HepG2 (cell line): ENCODE measurements around the gene CYP11A1. TPM values are rescaled to one million over a fixed set of nuclear protein-coding genes. Genes with fewer than 3 reads are reported as not detected.

Experiments used
- AHDC1 ChIP-seq: sonication (generic); formaldehyde crosslinking; IDR thresholded peaks from 2 replicates; pipeline ENCODE4 v1.5.1; 2020; ENCODE audit warnings: mild to moderate bottlenecking, missing genetic modification reagents, borderline replicate concordance
- DNMT1 ChIP-seq: sonication (generic); formaldehyde crosslinking; IDR thresholded peaks from 2 replicates; pipeline ENCODE4 v1.5.1; 2020; ENCODE audit warnings: mild to moderate bottlenecking, missing genetic modification reagents
- HMGXB3 ChIP-seq: sonication (generic); formaldehyde crosslinking; IDR thresholded peaks from 2 replicates; pipeline ENCODE4 v1.4.0; 2020; ENCODE audit warnings: missing genetic modification reagents, borderline replicate concordance
- HNRNPL ChIP-seq: fragments of 200-400 bp; formaldehyde crosslinking; IDR thresholded peaks from 2 replicates; pipeline ENCODE4 v1.6.1; 2017; ENCODE audit warnings: mild to moderate bottlenecking, low read depth, low read length
- MTA1 ChIP-seq: sonication (generic); formaldehyde crosslinking; IDR thresholded peaks from 2 replicates; pipeline ENCODE4 v1.4.0; 2020; ENCODE audit warnings: missing genetic modification reagents, mild to moderate bottlenecking, borderline replicate concordance
- NFE2 ChIP-seq: sonication (generic); formaldehyde crosslinking; IDR thresholded peaks from 2 replicates; pipeline ENCODE4 v1.4.0; 2020; ENCODE audit warnings: missing genetic modification reagents
- SATB2 ChIP-seq: sonication (generic); formaldehyde crosslinking; IDR thresholded peaks from 2 replicates; pipeline ENCODE4 v1.5.0; 2020; ENCODE audit warnings: missing genetic modification reagents
- SCMH1 ChIP-seq: sonication (generic); formaldehyde crosslinking; IDR thresholded peaks from 2 replicates; pipeline ENCODE4 v1.9.0; 2021; ENCODE audit warnings: missing genetic modification reagents, mild to moderate bottlenecking, borderline replicate concordance
- TCF7 ChIP-seq: sonication (generic); IDR thresholded peaks from 2 replicates; pipeline ENCODE4 v1.6.1; 2016; ENCODE audit warnings: antibody characterized with exemption, low read depth
- ZBTB20 ChIP-seq: sonication (generic); formaldehyde crosslinking; IDR thresholded peaks from 2 replicates; pipeline ENCODE4 v1.8.1; 2023; ENCODE audit warnings: missing genetic modification reagents, low read depth, mild to moderate bottlenecking, borderline replicate concordance
- ZBTB7A ChIP-seq: sonication (generic); formaldehyde crosslinking; IDR thresholded peaks from 2 replicates; pipeline ENCODE4 v1.8.0; 2022; ENCODE audit warnings: mild to moderate bottlenecking, missing genetic modification reagents
- ZC3H13 ChIP-seq: sonication (generic); formaldehyde crosslinking; IDR thresholded peaks from 2 replicates; pipeline ENCODE4 v1.8.1; 2023; ENCODE audit warnings: mild to moderate bottlenecking, missing genetic modification reagents, moderate library complexity
- ZKSCAN8 ChIP-seq: IDR thresholded peaks from 2 replicates; pipeline ENCODE4 v1.6.1; 2016; ENCODE audit warnings: borderline replicate concordance, missing genetic modification reagents, missing compliant biosample characterization
- ZNF260 ChIP-seq: sonication (generic); formaldehyde crosslinking; IDR thresholded peaks from 2 replicates; pipeline ENCODE4 v1.4.0; 2020; ENCODE audit warnings: missing genetic modification reagents, low read depth, mild to moderate bottlenecking, borderline replicate concordance
- ZNF33B ChIP-seq: sonication (generic); formaldehyde crosslinking; IDR thresholded peaks from 2 replicates; pipeline ENCODE4 v1.5.1; 2020; ENCODE audit warnings: mild to moderate bottlenecking, missing genetic modification reagents
- ZNF773 ChIP-seq: sonication (generic); formaldehyde crosslinking; IDR thresholded peaks from 2 replicates; pipeline ENCODE4 v1.4.0; 2020; ENCODE audit warnings: missing genetic modification reagents, borderline replicate concordance
- polyA plus RNA-seq, 8 experiments: library from polyadenylated mRNA; depleted of rRNA in 3 of 8; stranded (reverse) in 7 of 8; unstranded in 1 of 8; fragments of >200 nt; fragmentation: Illumina TruSeq in 4 of 8; extraction: Trizol in 4 of 8; gene quantifications; 2 replicates each; pipeline versions ENCODE4 v1.2.1 to v1.2.3, GENCODE V29; 2011 to 2016; ENCODE audit warnings: low read depth in 4 of 8, missing spikeins in 1 of 8, mixed read lengths in 1 of 8; ENCODE audit not compliant: insufficient read depth in 1 of 8
- total RNA-seq, 5 experiments: library from RNA; depleted of rRNA; stranded (reverse); fragments of >200 nt; fragmentation: Illumina TruSeq; extraction: Trizol; gene quantifications; 2 replicates each; pipeline ENCODE4 v1.2.3, GENCODE V29; 2016; ENCODE audit warnings: low read depth in 1 of 5

Gene CYP11A1
- total and polyA plus RNA-seq, 2 of the 13 experiments (the other 11 are each of a cell fraction or from before 2014, with no cell fraction given) = 0.66 to 0.92 TPM

GRCh38 chr15:74382004-74382816 lies 14.8 kb upstream of the CYP11A1 start (continued):
- TF ChIP-seq SCMH1 (CRISPR knock-in tag) (no peak), ZKSCAN8 (CRISPR knock-in tag) (no peak), ZNF33B (0 out of 2 replicates have a peak, but pooled peaks have one; percentile 55), HMGXB3 (CRISPR knock-in tag) (no peak; the same call in 1 of the 2 replicates), TCF7 (no peak), ZNF260 (CRISPR knock-in tag) (no peak), AHDC1 (no peak), SATB2 (no peak), NFE2 (CRISPR knock-in tag) (no peak), ZBTB7A (no peak), DNMT1 (CRISPR knock-in tag) (no peak), ZC3H13 (no peak), MTA1 (no peak), ZNF773 (CRISPR knock-in tag) (no peak), HNRNPL (peak; percentile 79; the same call in 1 of the 2 replicates), ZBTB20 (no peak)
